ENCODE measurements around the gene SEPTIN10.
"Not testable (repeated sequence)": the region's sequence is repeated elsewhere in the genome, so short reads cannot be mapped to it uniquely, and the experiment has no call there.

SEPTIN10 gene

DNA sequence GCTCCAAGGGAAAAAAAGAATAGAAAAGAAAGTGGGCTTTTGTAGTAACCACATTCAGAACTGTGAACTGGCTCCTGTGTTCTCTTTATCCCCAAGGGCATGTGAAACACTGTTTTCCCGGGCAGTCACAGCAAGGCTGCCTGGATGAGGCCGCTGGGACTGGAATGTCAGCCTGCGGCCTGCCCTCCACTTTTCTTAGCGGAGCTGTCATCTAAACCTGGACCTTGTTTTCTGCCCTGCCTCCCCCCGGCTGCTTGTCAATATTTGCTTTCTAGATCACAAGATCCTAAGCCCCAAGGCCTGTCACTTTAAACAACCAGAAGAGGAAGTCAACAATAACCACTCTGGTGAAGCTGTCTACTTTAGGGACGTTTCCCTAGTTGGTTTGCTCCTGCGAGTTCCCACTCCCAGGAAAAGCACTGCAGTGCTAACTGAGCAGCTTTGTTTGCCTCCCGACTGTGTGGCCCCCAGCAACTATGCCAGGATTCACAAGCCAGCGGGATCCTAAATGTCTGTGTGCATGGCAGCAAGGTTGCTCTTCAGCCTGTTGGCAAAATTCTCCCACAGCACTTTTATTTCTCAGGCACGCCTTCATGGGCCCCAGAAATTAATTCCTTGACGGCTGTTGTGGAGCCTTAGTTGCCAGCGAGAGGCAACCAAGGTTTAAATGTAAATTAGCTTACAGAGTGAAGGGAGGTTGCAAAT lies 31.0 kb upstream of the SEPTIN10 start (continued):
- TF ChIP-seq, protein P1, sequence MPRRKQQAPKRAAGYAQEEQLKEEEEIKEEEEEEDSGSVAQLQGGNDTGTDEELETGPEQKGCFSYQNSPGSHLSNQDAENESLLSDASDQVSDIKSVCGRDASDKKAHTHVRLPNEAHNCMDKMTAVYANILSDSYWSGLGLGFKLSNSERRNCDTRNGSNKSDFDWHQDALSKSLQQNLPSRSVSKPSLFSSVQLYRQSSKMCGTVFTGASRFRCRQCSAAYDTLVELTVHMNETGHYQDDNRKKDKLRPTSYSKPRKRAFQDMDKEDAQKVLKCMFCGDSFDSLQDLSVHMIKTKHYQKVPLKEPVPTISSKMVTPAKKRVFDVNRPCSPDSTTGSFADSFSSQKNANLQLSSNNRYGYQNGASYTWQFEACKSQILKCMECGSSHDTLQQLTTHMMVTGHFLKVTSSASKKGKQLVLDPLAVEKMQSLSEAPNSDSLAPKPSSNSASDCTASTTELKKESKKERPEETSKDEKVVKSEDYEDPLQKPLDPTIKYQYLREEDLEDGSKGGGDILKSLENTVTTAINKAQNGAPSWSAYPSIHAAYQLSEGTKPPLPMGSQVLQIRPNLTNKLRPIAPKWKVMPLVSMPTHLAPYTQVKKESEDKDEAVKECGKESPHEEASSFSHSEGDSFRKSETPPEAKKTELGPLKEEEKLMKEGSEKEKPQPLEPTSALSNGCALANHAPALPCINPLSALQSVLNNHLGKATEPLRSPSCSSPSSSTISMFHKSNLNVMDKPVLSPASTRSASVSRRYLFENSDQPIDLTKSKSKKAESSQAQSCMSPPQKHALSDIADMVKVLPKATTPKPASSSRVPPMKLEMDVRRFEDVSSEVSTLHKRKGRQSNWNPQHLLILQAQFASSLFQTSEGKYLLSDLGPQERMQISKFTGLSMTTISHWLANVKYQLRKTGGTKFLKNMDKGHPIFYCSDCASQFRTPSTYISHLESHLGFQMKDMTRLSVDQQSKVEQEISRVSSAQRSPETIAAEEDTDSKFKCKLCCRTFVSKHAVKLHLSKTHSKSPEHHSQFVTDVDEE (CRISPR knock-in tag; IDR thresholded peaks at IDR 0.05): no peak
- TF ChIP-seq ZC3H10 (CRISPR knock-in tag; IDR thresholded peaks at IDR 0.05): no peak
- TF ChIP-seq, protein P2, sequence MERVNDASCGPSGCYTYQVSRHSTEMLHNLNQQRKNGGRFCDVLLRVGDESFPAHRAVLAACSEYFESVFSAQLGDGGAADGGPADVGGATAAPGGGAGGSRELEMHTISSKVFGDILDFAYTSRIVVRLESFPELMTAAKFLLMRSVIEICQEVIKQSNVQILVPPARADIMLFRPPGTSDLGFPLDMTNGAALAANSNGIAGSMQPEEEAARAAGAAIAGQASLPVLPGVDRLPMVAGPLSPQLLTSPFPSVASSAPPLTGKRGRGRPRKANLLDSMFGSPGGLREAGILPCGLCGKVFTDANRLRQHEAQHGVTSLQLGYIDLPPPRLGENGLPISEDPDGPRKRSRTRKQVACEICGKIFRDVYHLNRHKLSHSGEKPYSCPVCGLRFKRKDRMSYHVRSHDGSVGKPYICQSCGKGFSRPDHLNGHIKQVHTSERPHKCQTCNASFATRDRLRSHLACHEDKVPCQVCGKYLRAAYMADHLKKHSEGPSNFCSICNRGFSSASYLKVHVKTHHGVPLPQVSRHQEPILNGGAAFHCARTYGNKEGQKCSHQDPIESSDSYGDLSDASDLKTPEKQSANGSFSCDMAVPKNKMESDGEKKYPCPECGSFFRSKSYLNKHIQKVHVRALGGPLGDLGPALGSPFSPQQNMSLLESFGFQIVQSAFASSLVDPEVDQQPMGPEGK (CRISPR knock-in tag; IDR thresholded peaks at IDR 0.05; ENCODE audit: borderline replicate concordance): no peak
- TF ChIP-seq, protein P3, sequence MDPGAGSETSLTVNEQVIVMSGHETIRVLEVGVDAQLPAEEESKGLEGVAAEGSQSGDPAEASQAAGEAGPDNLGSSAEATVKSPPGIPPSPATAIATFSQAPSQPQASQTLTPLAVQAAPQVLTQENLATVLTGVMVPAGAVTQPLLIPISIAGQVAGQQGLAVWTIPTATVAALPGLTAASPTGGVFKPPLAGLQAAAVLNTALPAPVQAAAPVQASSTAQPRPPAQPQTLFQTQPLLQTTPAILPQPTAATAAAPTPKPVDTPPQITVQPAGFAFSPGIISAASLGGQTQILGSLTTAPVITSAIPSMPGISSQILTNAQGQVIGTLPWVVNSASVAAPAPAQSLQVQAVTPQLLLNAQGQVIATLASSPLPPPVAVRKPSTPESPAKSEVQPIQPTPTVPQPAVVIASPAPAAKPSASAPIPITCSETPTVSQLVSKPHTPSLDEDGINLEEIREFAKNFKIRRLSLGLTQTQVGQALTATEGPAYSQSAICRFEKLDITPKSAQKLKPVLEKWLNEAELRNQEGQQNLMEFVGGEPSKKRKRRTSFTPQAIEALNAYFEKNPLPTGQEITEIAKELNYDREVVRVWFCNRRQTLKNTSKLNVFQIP (CRISPR knock-in tag; IDR thresholded peaks at IDR 0.05; ENCODE audit: borderline replicate concordance, low read depth): no peak

DNA sequence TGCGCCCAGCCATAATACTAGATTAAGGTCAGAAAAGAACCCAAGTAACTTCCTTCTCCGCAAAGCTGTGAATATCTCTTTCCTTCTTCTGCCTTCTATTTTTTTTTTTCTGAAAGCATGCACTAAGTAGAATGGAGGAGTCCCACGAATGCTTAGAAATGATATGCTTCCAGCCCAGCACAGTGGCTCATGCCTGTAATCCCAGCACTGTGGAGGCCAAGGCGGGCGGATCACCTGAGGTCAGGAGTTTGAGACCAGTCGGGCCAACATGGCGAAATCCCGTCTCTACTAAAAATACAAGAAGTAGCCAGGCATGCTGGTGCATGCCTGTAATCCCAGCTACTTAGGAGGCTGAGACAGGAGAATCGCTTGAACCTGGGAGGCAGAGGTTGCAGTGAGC lies 26.2 kb upstream of the SEPTIN10 start:
- ATAC-seq: not testable (repeated sequence)

DNA sequence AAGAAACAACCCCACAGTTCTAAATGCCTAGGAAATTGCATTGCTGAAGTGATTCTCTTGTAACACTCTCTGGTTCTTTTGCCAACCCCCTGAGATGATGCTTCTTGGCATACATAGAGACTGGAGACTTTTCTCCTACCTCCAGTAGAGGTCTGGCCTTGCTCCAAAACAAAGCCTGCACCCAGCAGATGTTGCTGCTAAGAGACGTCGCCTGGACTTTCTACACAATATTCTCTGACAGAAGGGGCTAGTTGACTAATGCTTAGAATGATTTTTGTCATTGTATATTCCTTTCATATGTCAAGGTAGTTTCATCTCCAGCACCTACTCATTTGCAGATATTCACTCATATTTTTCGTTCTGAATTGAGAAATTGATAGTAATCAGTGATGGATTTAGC lies 25.0 kb upstream of the SEPTIN10 start:
- no peak for ATAC-seq

DNA sequence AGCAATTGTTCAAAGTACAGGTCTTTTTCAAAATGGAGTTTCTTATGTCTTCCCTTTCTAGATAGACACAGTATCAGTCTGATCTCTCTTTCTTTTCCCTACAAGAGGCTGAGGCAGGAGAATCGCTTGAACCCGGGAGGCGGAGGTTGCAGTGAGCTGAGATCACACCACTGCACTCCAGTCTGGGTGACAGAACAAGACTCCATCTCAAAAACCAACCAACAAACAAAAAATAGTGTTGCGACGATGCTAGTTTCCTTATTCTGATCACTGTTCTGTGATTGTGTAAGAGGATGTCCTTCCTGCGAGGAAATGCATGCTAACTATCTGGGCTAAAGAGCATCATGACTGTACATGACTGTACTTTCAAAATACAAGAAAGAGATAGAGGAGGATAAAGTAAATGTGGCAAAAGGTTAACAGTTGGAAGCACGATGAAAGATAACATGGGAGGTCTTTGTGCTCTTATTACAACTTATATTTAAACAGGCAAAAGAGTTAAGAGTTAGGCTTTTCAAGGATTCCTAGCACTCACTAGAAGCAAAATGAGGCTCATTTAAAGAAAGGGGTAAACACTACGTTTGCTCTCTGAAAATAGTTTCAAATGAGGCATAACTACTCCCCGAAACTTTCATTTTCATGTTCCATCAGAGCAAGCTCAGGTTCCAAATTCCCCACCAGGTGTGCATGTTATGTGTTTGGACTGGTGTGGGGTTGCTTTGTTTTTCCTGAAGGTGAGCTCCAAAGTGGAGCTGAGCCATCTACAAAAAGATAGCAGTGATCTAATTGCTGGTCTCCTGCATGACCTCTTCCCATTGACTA lies 24.2 kb upstream of the SEPTIN10 start:
- TF ChIP-seq, protein P4, sequence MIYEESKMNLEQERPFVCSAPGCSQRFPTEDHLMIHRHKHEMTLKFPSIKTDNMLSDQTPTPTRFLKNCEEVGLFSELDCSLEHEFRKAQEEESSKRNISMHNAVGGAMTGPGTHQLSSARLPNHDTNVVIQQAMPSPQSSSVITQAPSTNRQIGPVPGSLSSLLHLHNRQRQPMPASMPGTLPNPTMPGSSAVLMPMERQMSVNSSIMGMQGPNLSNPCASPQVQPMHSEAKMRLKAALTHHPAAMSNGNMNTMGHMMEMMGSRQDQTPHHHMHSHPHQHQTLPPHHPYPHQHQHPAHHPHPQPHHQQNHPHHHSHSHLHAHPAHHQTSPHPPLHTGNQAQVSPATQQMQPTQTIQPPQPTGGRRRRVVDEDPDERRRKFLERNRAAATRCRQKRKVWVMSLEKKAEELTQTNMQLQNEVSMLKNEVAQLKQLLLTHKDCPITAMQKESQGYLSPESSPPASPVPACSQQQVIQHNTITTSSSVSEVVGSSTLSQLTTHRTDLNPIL (CRISPR knock-in tag; IDR thresholded peaks at IDR 0.05; ENCODE audit: low read depth): no peak
- TF ChIP-seq ZNF70 (CRISPR knock-in tag; IDR thresholded peaks at IDR 0.05): no peak
- TF ChIP-seq PPARA (CRISPR knock-in tag; IDR thresholded peaks at IDR 0.05; ENCODE audit: borderline replicate concordance): no peak
- TF ChIP-seq OSR1 (CRISPR knock-in tag; IDR thresholded peaks at IDR 0.05): no peak
- TF ChIP-seq SNAI2 (CRISPR knock-in tag; IDR thresholded peaks at IDR 0.05): no peak
- no peak for TF ChIP-seq ARNTL (CRISPR knock-in tag; IDR thresholded peaks at IDR 0.05; ENCODE audit: borderline replicate concordance, low read depth)
- no peak for TF ChIP-seq RARB (CRISPR knock-in tag; IDR thresholded peaks at IDR 0.05)
- no peak for TF ChIP-seq TCF4 (CRISPR knock-in tag; IDR thresholded peaks at IDR 0.05; ENCODE audit: borderline replicate concordance)
- no peak for TF ChIP-seq BACH2 (CRISPR knock-in tag; IDR thresholded peaks at IDR 0.05; ENCODE audit: borderline replicate concordance)
- no peak for TF ChIP-seq ZFP3 (CRISPR knock-in tag; IDR thresholded peaks at IDR 0.05)
- TF ChIP-seq, protein P1 (CRISPR knock-in tag; IDR thresholded peaks at IDR 0.05): no peak
- TF ChIP-seq, protein P2 (CRISPR knock-in tag; IDR thresholded peaks at IDR 0.05; ENCODE audit: borderline replicate concordance): no peak
- no peak for TF ChIP-seq GLIS3 (CRISPR knock-in tag; IDR thresholded peaks at IDR 0.05)
- no peak for TF ChIP-seq ZNF8 (CRISPR knock-in tag; IDR thresholded peaks at IDR 0.05)
- TF ChIP-seq ZNF565 (CRISPR knock-in tag; conservative IDR thresholded peaks at IDR 0.05; ENCODE audit: low read depth): no peak
- ATAC-seq: no peak

More for the DNA sequence above, 25.0 kb upstream of the SEPTIN10 start:
- TF ChIP-seq ISL1 (CRISPR knock-in tag; IDR thresholded peaks at IDR 0.05) (no peak), TOX (CRISPR knock-in tag; IDR thresholded peaks at IDR 0.05; ENCODE audit: borderline replicate concordance) (no peak), ZFP30 (CRISPR knock-in tag; IDR thresholded peaks at IDR 0.05) (no peak), OSR1 (CRISPR knock-in tag; IDR thresholded peaks at IDR 0.05) (no peak)
